HG02970 (cell line): ENCODE results near the gene ZNF33A.
A peak's percentile ranks its signal among the peaks of the same experiment; 100 is the strongest.
"Not testable (repeated sequence)": the region's sequence is repeated elsewhere in the genome, so short reads cannot be mapped to it uniquely, and the experiment has no call there.

ENCODE experiments used
- ATAC-seq: cut with Tn5 transposase; IDR thresholded peaks from one replicate; pipeline ENCODE4 v1.9.1; 2021; ENCODE audit warnings: mild to moderate bottlenecking, moderate library complexity, moderate number of reproducible peaks; ENCODE audit not compliant: unreplicated experiment, low FRiP score

Gene ZNF33A

DNA sequence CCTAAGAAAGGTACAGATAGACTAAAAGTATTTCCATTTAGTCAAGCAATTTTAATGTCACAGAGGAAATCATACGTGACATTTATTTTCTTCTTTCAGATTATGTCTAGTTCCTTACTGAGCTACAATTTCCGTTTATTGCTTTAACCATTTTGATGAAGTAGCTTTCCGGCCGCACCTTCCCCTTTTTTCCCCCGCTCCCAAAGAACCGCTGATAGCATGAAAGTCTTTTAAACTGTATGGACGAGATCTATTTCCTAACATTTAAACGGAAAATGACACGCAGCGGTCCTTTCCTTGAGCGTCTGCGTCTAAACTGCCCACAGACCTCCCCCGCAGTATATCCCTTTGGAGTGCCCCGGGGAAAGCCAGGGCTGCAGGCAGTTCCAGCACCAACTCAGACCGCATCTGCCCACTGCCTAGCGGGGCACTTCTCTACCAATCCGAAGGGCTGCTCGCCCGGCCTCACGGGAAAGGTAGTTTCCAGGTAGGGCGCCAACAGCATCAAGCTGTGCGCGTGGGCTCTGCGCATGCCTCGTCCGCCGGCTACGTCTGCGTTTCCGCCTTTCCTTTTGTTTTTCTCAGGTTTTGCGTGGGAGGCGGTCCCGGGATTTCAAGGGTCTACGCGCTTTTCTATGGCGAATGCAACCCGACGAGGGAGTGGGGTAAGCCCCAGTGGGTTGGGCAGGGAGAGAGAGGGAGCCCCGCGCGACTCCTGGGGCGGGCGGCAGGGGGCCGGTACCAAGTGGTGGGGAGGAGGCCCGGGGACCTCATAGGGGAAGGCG, at the start of gene ZNF33A:
Gene ZNF33A (plus strand): TSS at position 557 of the 785 bp plus-strand sequence. CDS start 1,667 bp downstream, outside the sequence.
- ATAC-seq, result peak; percentile 80

DNA sequence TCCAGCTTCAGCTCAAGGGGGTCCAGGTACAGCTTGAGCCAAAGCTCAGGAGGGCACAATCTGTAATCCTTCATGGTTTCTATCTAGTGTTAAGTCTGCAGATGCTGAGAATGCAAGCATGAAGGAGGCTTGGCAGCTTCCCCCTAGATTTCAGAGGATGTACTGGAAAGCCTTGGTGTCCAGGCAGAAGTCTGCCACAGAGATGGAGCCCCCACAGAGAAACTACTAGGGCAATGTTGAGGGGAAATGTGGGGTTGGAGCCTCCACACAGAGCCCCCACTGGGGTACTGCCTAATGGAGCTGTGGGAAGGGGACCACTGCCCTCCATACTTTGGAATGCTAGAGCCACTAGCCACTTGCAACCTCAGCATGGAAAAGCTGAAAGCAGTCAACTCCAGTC, 45.5 kb upstream of the ZNF33A start:
- no peak for ATAC-seq

- no peak for ATAC-seq
These were observed 38.1 kb upstream of the ZNF33A start for GRCh38 chr10:37972396-37972795.

DNA sequence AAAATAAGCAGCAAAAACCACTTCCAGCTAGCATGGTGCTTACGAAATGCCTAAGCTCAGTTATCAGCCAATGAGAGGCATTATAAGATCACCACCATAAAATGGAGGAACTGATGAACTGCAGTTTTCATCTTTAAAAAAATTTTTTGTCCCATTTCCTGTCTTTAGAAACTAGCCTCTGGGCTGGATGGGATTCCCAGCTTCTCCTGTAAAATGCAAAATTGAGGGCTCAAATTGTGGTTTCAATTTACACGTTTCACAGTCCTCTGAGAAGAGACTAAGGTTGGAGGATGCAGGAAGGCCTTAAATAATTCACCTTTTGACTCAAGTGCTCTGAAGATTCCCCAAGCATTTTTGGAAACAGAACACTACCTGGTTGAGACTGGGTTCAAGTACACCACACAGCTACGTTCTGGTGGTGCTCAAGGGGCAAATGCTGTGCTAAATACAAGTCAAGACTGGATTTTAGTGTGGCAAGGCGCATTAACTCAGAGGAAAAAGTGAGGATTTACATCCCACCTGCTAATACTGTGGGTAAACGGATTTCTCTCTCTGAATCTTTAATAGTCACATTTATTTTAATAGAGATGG, 35.0 kb upstream of the ZNF33A start:
- ATAC-seq, result no peak

DNA sequence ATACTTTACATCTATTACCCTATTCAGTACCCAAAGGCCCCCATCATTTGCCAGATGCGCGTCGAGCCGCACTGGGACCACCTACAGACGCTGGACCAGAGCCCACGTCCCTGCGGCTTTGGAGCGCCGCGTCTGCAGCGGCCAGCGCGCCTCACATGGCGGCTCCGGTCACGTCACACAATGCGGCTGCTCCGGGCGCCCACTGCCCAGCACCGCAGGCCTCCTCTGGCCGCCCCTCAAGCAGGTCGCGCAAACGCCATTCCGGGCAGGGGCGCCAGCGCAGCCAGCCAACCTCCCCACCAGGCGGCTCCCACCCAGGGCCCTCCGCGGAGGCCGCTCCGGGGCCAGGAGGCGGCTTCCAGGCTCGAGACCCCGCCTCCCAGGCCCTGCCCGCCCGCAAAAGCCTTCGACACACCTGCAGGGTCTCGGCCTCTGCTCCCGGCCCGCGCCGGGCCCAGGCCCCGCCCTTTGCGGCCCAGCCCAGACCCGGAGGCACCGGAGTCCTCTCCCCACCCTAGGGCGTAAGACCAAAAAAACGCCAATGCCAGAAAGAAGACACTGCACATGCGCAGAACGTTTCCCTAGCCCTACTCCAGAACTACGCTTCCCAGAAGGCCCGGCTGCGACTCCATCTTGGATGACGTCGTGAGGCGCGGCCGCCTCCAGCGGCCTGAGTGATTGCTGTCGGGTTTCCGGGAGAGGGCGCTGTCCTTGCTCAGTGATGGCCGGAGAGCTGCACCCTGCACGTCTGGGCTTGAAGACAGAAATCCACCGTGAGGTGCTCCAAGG, 34.2 kb upstream of the ZNF33A start, which contains the start of gene ZNF25:
Gene ZNF25 (minus strand): TSS at position 557 of the 789 bp plus-strand sequence. CDS start 4,925 bp downstream, outside the sequence.
- peak; percentile 97 for ATAC-seq

GRCh38 chr10:37976880-37977203, 33.6 kb upstream of the ZNF33A start:
- ATAC-seq, result no peak

DNA sequence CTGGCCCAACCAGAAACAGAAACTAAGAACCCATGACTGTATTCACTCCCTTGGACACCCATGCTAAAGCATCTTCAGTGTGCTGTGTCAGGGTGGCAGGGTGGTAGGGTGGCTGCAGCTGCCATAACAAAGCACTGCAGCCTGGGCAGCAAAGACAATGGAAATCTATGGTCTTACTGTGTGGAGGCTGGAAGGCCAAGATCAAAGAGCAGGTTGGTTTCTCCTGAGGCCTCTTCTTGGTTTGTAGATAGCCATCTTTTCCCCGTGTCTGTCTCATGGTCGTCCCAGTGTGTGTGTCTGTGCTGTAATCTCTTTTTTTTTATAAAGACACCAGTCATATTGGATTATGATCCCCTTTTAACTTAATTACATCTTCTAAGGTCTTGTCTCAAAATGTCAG, 18.8 kb upstream of the ZNF33A start:
- ATAC-seq, result no peak

GRCh38 chr10:37992083-37992482, 18.4 kb upstream of the ZNF33A start:
- ATAC-seq, result no peak

- ATAC-seq, result not testable (repeated sequence)
These were observed 11.6 kb upstream of the ZNF33A start for GRCh38 chr10:37998920-37999319.

DNA sequence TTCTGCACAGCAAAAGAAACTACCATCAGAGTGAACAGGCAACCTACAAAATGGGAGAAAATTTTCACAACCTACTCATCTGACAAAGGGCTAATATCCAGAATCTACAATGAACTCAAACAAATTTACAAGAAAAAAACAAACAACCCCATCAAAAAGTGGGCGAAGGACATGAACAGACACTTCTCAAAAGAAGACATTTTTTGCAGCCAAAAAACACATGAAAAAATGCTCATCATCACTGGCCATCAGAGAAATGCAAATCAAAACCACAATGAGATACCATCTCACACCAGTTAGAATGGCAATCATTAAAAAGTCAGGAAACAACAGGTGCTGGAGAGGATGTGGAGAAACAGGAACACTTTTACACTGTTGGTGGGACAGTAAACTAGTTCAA, 10.0 kb upstream of the ZNF33A start:
- ATAC-seq, result not testable (repeated sequence)

DNA sequence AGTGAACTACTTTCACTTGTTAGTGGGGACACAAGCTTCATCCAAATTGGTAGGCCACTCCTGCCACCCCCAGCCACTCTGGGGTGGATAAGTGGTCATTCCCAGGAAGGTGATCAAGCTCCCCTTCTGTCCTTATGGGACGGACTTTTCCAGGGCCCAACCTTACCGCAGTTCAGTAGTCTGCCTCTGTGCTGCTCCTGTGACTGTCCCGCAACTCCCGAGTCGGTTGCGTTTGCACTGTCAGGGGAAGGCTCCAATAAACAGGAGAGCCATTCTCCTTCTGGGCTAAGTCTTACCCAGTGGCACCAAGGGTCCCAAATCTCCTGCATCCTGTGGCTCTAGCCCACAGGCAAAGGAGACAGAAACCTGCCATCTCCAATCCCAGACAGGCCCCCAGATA, 7.4 kb upstream of the ZNF33A start:
- ATAC-seq, result no peak

GRCh38 chr10:38003588-38003987, 6.9 kb upstream of the ZNF33A start:
- no peak for ATAC-seq

DNA sequence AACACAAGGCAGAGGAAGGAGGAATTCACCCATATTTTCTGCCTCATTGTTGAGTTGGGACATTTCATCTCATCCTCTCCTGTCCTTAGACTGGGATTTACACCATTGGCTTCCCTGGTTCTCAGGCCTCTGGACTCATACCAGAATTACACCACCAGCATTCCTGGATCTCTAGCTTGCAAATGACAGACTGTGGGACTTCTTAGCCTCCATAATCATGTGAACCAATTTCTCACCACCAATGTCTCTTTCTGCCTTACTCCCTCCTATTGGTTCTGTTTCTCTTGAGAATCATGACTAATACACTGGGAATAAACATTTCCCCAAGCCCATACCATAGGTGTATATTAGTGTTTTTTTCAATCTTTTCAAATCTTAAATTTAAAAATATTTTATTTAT, 2.9 kb upstream of the ZNF33A start:
- no peak for ATAC-seq

DNA sequence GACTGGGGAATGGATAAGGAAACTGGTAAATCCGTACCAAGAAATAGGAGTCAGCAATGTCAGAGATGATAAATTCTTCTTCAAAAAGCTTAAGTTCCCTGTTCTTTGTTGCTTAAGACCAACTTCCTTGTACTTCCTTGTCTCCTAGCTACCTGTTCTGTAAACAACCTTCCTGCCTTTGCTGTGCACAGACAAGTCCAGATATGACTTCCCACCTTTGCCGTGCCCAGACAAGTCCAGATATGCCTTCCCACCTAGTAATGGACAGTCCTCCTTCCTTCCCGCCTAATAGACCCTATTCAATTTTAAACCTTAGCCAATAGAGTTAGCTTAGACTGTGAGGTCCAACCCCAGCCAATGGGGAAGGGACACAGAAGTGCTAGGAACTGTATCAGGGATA, 2.5 kb upstream of the ZNF33A start:
- ATAC-seq, result no peak

DNA sequence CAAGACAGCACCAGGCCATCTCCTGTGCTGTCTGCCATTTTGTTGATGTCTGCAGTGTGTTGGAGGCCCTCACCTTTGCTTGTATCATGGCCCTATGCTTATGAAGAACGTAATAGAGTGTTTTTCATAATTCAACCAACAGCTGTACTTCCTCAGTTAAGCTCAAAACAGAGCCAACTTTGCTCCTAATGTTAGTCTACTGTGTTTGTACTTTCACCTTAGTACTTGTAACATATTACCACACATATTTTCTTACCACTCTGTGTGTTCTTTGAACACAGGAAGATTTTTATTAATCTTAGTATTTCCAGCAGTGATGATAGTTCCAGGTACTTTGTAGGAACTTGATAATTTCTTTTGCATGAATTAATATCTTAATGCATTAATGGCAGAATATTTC, 5.9 kb downstream of the ZNF33A start:
- ATAC-seq, result no peak

DNA sequence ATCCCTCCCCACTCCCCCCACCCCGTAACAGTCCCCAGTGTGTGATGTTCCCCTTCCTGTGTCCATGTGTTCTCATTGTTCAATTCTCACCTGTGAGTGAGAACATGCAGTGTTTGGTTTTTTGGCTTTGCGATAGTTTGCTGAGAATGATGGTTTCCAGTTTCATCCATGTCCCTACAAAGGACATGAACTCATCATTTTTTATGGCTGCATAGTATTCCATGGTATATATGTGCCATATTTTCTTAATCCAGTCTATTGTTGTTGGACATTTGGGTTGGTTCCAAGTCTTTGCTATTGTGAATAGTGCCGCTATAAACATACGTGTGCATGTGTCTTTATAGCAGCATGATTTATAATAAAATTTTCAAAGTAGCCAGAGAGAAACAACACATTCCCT, 8.6 kb downstream of the ZNF33A start:
- not testable (repeated sequence) for ATAC-seq

GRCh38 chr10:38025283-38025682, 14.8 kb downstream of the ZNF33A start:
- no peak for ATAC-seq

GRCh38 chr10:38027986-38028385, 17.5 kb downstream of the ZNF33A start:
- no peak for ATAC-seq

- ATAC-seq, result no peak
These were observed 22.4 kb downstream of the ZNF33A start for GRCh38 chr10:38032886-38033285.

GRCh38 chr10:38038107-38038931, 27.8 kb downstream of the ZNF33A start:
- ATAC-seq, result peak; percentile 79

GRCh38 chr10:38038932-38039245, 28.4 kb downstream of the ZNF33A start:
- no peak for ATAC-seq
